Naive B cell (primary cell): ENCODE measurements around the gene ELMO1. TPM values are rescaled to one million over a fixed set of nuclear protein-coding genes. Genes with fewer than 3 reads are reported as not detected.

Experiments
- ATAC-seq, 2 donors: fragments of 150-1000 bp; cut with Tn5 transposase; 2 replicates each; pipeline ENCODE4 v1.10.0; 2021; ENCODE audit warnings: low read depth in 2 of 2, mild to moderate bottlenecking in 2 of 2, moderate library complexity in 2 of 2
- DNase-seq: peaks from one replicate; pipeline ENCODE4 v3.0.0; 2022
- H3K27ac Mint-ChIP-seq, 6 donors: one replicate each; pipeline ENCODE4 v1.8.0; 2020 to 2022; ENCODE audit warnings: mild to moderate bottlenecking in 6 of 6, mixed read lengths in 6 of 6, moderate library complexity in 5 of 6, inconsistent platforms in 2 of 6
- H3K27me3 Mint-ChIP-seq, 3 donors: one replicate each; pipeline ENCODE4 v1.8.0; 2021 to 2022; ENCODE audit warnings: mixed read lengths in 3 of 3, mild to moderate bottlenecking in 1 of 3
- H3K36me3 Mint-ChIP-seq, 2 donors: one replicate each; pipeline ENCODE4 v1.8.0; 2020 to 2022; ENCODE audit warnings: mixed read lengths in 2 of 2, inconsistent platforms in 1 of 2, mild to moderate bottlenecking in 1 of 2
- H3K4me1 Mint-ChIP-seq, 3 donors: one replicate each; pipeline ENCODE4 v1.8.0; 2020 to 2022; ENCODE audit warnings: mixed read lengths in 3 of 3, inconsistent platforms in 1 of 3, mild to moderate bottlenecking in 1 of 3, moderate library complexity in 1 of 3
- H3K4me3 Mint-ChIP-seq, 8 donors: one replicate each; pipeline ENCODE4 v1.8.0; 2020 to 2022; ENCODE audit warnings: mild to moderate bottlenecking in 8 of 8, mixed read lengths in 8 of 8, moderate library complexity in 8 of 8, inconsistent platforms in 2 of 8
- H3K9me3 Mint-ChIP-seq, 7 donors: one replicate each; pipeline ENCODE4 v1.8.0; 2020 to 2022; ENCODE audit warnings: mixed read lengths in 7 of 7, mild to moderate bottlenecking in 5 of 7, inconsistent platforms in 2 of 7, moderate library complexity in 1 of 7
- polyA plus RNA-seq, 6 donors: library from polyadenylated mRNA; unstranded; fragments of 300-500 nt; fragmentation: Illumina TruSeq; gene quantifications; one replicate each; pipeline ENCODE4 v1.2.3, GENCODE V29; 2021; ENCODE audit warnings: low read depth in 6 of 6

The ELMO1 gene
- polyA plus RNA-seq, 6 donors from 2014 or later = 42.8 to 69.9 (median 59.5) TPM

GRCh38 chr7:37410305-37411229 lies 38.1 kb downstream of the ELMO1 start:
- Mint-ChIP-seq H3K4me3 (peak overlapping the region in 5 of 8 donors; percentile 21 to 78 (median 72)), H3K27me3 (no peaks in the 10 kb centered on the region), H3K36me3 (peaks cover 5 to 9% of the 10 kb centered on the region in 2 donors), H3K9me3 (peaks cover 0 to 5% (median 2%) of the 10 kb centered on the region in 7 donors), H3K27ac (peak overlapping the region in 5 of 6 donors; percentile 5 to 89 (median 51)), H3K4me1 (peaks cover 49 to 72% (median 64%) of the 10 kb centered on the region in 3 donors)
- ATAC-seq (no peak), DNase-seq (no peak)

DNA sequence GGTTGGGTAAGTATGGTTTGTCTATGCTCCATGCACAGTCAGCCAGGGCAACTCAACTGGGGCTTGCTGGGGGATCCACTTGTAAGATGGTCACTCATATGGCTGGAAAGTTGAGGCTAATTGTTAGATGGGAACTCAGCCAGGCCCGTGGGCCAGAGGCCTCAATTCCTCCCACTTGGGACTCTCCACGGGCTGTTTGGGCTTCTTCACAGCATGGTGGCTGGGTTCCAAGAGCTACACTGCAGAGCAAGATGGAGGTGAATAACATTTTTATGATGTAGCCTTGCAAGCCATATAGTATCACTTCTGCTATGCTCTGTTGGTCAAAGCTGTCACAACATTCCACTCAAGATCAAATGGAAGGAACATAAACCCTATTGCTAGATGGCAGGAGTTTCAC lies 39.2 kb downstream of the ELMO1 start:
- peaks cover 0 to 5% (median 2%) of the 10 kb centered on the region in 7 donors for H3K9me3 Mint-ChIP-seq
- H3K4me1 Mint-ChIP-seq = peaks cover 53 to 77% (median 71%) of the 10 kb centered on the region in 3 donors
- peak overlapping the region; percentile 7 to 84 (median 78) for H3K4me3 Mint-ChIP-seq
- no peak for ATAC-seq
- H3K27ac Mint-ChIP-seq = peak overlapping the region in 4 of 6 donors; percentile 3 to 89 (median 70)
- no peak for DNase-seq
- H3K27me3 Mint-ChIP-seq = no peaks in the 10 kb centered on the region
- H3K36me3 Mint-ChIP-seq = peaks cover 5 to 9% of the 10 kb centered on the region in 2 donors

GRCh38 chr7:37408291-37409228 lies 40.1 kb downstream of the ELMO1 start:
- H3K36me3 Mint-ChIP-seq = peaks cover 5 to 9% of the 10 kb centered on the region in 2 donors
- H3K4me3 Mint-ChIP-seq = peak overlapping the region; percentile 28 to 90 (median 79)
- DNase-seq (no peak), ATAC-seq (peak; percentile 74 to 75)
- H3K9me3 Mint-ChIP-seq = peaks cover 0 to 5% (median 2%) of the 10 kb centered on the region in 7 donors
- H3K27ac Mint-ChIP-seq = peak overlapping the region; percentile 61 to 89 (median 74)
- no peaks in the 10 kb centered on the region for H3K27me3 Mint-ChIP-seq
- H3K4me1 Mint-ChIP-seq = peaks cover 55 to 74% (median 71%) of the 10 kb centered on the region in 3 donors

DNA sequence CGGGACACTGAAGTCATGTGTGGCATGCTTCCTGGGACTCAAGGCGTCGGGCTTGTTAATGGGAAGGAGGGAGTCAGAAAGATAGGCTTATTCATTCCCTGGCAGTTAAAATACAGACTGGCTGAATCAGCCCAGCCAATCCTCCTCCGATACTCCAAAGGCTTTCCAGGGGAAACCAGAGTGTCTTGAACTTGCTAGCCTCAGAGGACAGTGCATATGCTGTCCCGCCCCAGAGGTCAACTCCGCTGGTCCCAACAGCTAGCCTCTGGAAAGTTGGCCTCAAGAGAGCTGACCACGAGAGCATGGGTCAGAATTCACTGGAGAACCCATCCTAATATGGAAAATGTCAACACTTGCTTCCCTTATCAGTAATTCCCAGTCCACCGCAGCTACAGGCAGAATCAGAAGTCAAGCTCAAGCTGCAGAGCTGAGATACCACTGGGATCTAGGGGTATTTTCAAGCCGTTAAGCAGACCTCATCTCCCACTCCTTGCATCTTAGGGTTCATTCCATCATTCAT lies 43.0 kb downstream of the ELMO1 start:
- no peak for ATAC-seq

DNA sequence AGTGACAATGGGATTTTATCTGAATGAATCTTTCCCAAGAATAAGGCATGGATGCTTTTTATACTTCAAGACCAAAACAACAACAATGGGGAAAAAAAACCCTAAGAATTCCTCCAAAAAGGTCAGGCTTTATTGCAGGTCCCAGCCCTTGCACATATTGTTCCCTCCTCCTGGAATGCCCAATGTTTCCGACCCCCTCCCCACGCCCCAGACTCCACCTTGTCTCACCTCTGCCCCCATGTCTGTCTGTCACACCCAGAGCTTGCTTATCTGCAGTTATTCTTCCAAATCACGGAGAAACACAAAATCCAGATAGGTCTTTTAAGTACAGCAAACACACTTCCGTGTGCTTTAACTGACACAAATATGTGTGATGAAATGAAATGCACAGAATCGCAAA lies 43.5 kb downstream of the ELMO1 start:
- Mint-ChIP-seq H3K27me3 (no peaks in the 10 kb centered on the region), H3K36me3 (peaks cover 0 to 5% of the 10 kb centered on the region in 2 donors), H3K9me3 (peaks cover 0 to 15% (median 4%) of the 10 kb centered on the region in 7 donors), H3K4me1 (peaks cover 36 to 60% (median 50%) of the 10 kb centered on the region in 3 donors), H3K27ac (peak overlapping the region in 2 of 6 donors; percentile 57 to 61), H3K4me3 (peak overlapping the region in 2 of 8 donors; percentile 13 to 54)
- ATAC-seq = no peak
- DNase-seq = no peak

More for the DNA sequence above, 43.0 kb downstream of the ELMO1 start:
- Mint-ChIP-seq H3K27me3 (no peaks in the 10 kb centered on the region), H3K36me3 (peaks cover 0 to 5% of the 10 kb centered on the region in 2 donors), H3K4me3 (peak overlapping the region in 5 of 8 donors; percentile 38 to 84 (median 67)), H3K9me3 (peaks cover 0 to 15% (median 4%) of the 10 kb centered on the region in 7 donors), H3K27ac (peak overlapping the region in 3 of 6 donors; percentile 36 to 92 (median 61)), H3K4me1 (peaks cover 42 to 66% (median 55%) of the 10 kb centered on the region in 3 donors)
- DNase-seq = no peak

GRCh38 chr7:37399876-37400421 lies 48.7 kb downstream of the ELMO1 start:
- no peaks in the 10 kb centered on the region for H3K27me3 Mint-ChIP-seq

GRCh38 chr7:37398403-37398802 lies 50.3 kb downstream of the ELMO1 start:
- peak overlapping the region in 3 of 6 donors; percentile 44 to 93 (median 60) for H3K27ac Mint-ChIP-seq
- no peaks in the 10 kb centered on the region for H3K36me3 Mint-ChIP-seq
- DNase-seq (no peak), ATAC-seq (no peak)
- no peaks in the 10 kb centered on the region for H3K27me3 Mint-ChIP-seq
- H3K9me3 Mint-ChIP-seq = peaks cover 0 to 15% (median 4%) of the 10 kb centered on the region in 7 donors
- H3K4me3 Mint-ChIP-seq = no peak overlapping the region
- peaks cover 57 to 69% (median 59%) of the 10 kb centered on the region in 3 donors for H3K4me1 Mint-ChIP-seq

More at GRCh38 chr7:37399876-37400421, 48.7 kb downstream of the ELMO1 start:
- Mint-ChIP-seq H3K9me3 (peaks cover 0 to 15% (median 4%) of the 10 kb centered on the region in 7 donors), H3K36me3 (no peaks in the 10 kb centered on the region), H3K4me1 (peaks cover 46 to 63% (median 47%) of the 10 kb centered on the region in 3 donors), H3K4me3 (no peak overlapping the region), H3K27ac (peak overlapping the region in 1 of 6 donors; percentile 34)
- DNase-seq (no peak), ATAC-seq (no peak)

DNA sequence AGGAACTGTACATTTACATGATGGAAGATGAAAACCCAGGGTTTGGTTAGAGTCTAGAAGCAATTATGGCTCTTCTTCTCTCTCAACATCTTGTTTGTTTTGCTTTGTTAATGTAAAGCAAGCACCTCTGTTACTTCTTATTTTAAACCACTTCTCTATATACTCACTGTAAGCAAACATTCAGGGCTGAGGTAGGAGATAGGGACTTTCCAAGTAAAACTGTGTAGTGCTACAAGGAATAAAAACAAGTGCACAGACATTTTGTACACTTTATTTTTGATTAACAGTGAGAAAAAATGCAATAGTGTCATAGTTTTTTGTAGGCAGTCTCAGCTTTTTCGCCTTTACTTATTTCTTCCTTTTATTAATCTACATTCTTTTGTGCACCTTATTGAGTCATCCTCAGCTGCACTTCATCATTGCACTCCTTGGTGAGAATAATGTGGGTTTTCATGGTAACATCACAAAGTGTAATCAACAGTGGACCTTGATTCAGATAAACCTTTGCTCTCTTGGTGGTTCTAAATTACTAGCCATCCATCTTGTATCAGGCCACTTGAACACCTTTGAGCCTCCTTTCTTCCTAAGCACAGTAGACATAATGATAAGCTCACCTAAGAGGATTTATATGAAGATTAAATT lies 52.9 kb downstream of the ELMO1 start:
- ATAC-seq (peak; percentile 76 to 80), DNase-seq (no peak)
- Mint-ChIP-seq H3K27me3 (no peaks in the 10 kb centered on the region), H3K4me3 (peak overlapping the region in 4 of 8 donors; percentile 7 to 43 (median 18)), H3K9me3 (no peaks in the 10 kb centered on the region), H3K27ac (peak overlapping the region; percentile 12 to 97 (median 89)), H3K36me3 (no peaks in the 10 kb centered on the region), H3K4me1 (peaks cover 80 to 85% (median 84%) of the 10 kb centered on the region in 3 donors)

GRCh38 chr7:37394158-37394557 lies 54.5 kb downstream of the ELMO1 start:
- Mint-ChIP-seq H3K9me3 (no peaks in the 10 kb centered on the region), H3K27me3 (no peaks in the 10 kb centered on the region), H3K4me1 (peaks cover 78 to 90% (median 90%) of the 10 kb centered on the region in 3 donors), H3K4me3 (peak overlapping the region in 4 of 8 donors; percentile 2 to 26 (median 18)), H3K27ac (peak overlapping the region in 4 of 6 donors; percentile 3 to 93 (median 56)), H3K36me3 (no peaks in the 10 kb centered on the region)
- DNase-seq (no peak), ATAC-seq (no peak)

DNA sequence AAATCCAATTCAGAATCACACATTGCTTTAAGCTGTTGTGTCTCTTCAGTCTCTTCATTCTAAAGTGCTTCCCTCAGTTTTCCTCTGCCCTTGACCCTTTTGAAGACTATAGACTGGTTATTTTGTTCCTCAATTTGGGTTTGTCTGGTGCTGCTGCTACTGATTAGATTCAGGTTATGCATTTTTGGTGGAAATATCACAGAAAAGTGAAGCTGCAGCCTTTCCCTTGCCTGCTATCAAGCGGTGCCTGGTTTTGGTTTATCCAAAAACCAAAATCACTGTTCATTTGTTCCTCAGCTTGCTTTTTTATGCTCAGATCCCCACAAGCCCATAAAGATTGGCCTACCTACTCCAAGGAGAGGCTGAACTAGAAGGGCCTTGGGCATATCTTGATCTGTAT lies 55.2 kb downstream of the ELMO1 start:
- DNase-seq (no peak), ATAC-seq (no peak)
- Mint-ChIP-seq H3K9me3 (no peaks in the 10 kb centered on the region), H3K4me3 (no peak overlapping the region), H3K27ac (peak overlapping the region in 4 of 6 donors; percentile 64 to 93 (median 78)), H3K27me3 (no peaks in the 10 kb centered on the region), H3K4me1 (peaks cover 71 to 86% (median 84%) of the 10 kb centered on the region in 3 donors), H3K36me3 (no peaks in the 10 kb centered on the region)

DNA sequence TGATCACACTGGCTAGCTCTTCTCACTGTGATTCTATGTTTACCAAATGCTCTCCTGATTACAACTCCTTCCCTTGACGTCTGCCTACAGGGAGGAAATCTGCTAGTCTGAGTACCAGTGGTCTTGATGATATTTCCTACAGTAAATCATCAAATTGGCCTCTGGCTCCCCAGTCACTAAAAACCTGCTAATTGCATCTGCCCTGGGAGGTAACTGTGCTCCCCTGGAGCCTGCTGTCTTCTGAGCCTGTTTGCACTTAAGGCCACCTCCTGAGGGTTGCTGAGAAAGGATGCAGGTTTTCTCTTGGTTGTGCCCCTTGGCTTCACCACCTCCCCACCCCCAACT lies 56.0 kb downstream of the ELMO1 start:
- no peaks in the 10 kb centered on the region for H3K9me3 Mint-ChIP-seq
- peak overlapping the region in 5 of 6 donors; percentile 3 to 93 (median 86) for H3K27ac Mint-ChIP-seq
- ATAC-seq (no peak), DNase-seq (no peak)
- H3K36me3 Mint-ChIP-seq = no peaks in the 10 kb centered on the region
- no peaks in the 10 kb centered on the region for H3K27me3 Mint-ChIP-seq
- peaks cover 64 to 81% (median 76%) of the 10 kb centered on the region in 3 donors for H3K4me1 Mint-ChIP-seq
- peak overlapping the region in 4 of 8 donors; percentile 26 to 52 (median 35) for H3K4me3 Mint-ChIP-seq
